HepG2 (cell line): Measurements from ENCODE around the gene LAMB4. TPM values are rescaled to one million over a fixed set of nuclear protein-coding genes. Genes with fewer than 3 reads are reported as not detected.

Experiments used
- ATAC-seq: fragments of 200-7000 bp; cut with Tn5 transposase; 3 replicates; pipeline ENCODE4 v1.9.1; 2020; ENCODE audit warnings: mild to moderate bottlenecking, moderate library complexity
- BruUV-seq: library from RNA; stranded (reverse); fragments of 400-500 nt; replicated peaks from 2 replicates; lab custom pipeline; 2021; lab: Mats Ljungman, UMichigan
- CTCF ChIA-PET: fragments of 300-600 bp; formaldehyde crosslinking; extraction: SDS; loops from one replicate; lab custom pipeline; 2021; ENCODE audit warnings: low total read pairs, inconsistent platforms, low intra/inter-chr PET ratio; lab: Yijun Ruan, JAX
- POLR2A ChIA-PET: fragments of 350-600 bp; sonication (Branson Sonifier 250); formaldehyde crosslinking; loops from one replicate; lab custom pipeline; 2020; ENCODE audit warnings: antibody characterized with exemption, inconsistent platforms; lab: Yijun Ruan, JAX
- DNase-seq: peaks from one replicate; pipeline ENCODE4 v3.0.0-alpha.2; 2015; ENCODE audit warnings: low spot score
- FAIRE-seq: peaks from 3 replicates; lab custom pipeline; 2011; peaks lifted over from hg19 to GRCh38; lab: Jason Lieb, UNC
- H2AFZ ChIP-seq: one replicate; pipeline ENCODE4 v1.6.1; 2011; ENCODE audit warnings: low read length, inconsistent platforms
- H3K27ac ChIP-seq: fragments of 300-600 bp; 3 replicates; pipeline ENCODE4 v1.8.0; 2011; ENCODE audit warnings: mixed run types, mild to moderate bottlenecking, mixed read lengths, low read length, inconsistent platforms; ENCODE audit not compliant: insufficient read depth; ENCODE audit errors: extremely low read length
- H3K27me3 ChIP-seq, 2 experiments: fragments of 200-600 bp in 1 of 2; 2 replicates in 1 of 2; 3 replicates in 1 of 2; pipeline versions ENCODE4 v1.6.0 to v1.8.0; 2011; ENCODE audit warnings: low read length in 2 of 2, mild to moderate bottlenecking in 2 of 2, moderate library complexity in 2 of 2, inconsistent platforms in 1 of 2; ENCODE audit not compliant: insufficient read depth in 2 of 2, control insufficient read depth in 1 of 2
- H3K36me3 ChIP-seq, 2 experiments: fragments of 200-600 bp in 1 of 2; replicated peaks in 1 of 2; 2 replicates in 1 of 2; 3 replicates in 1 of 2; pipeline versions ENCODE4 v1.5.1 to v1.8.0; 2011; ENCODE audit warnings: low read length in 2 of 2, inconsistent platforms in 1 of 2; ENCODE audit not compliant: insufficient read depth in 2 of 2, control insufficient read depth in 1 of 2
- H3K4me1 ChIP-seq: 2 replicates; pipeline ENCODE4 v1.5.1; 2012; ENCODE audit warnings: low read length, inconsistent platforms; ENCODE audit not compliant: insufficient read depth
- H3K4me2 ChIP-seq: 2 replicates; pipeline ENCODE4 v1.6.0; 2011; ENCODE audit warnings: low read depth, low read length, inconsistent platforms
- H3K4me3 ChIP-seq, 3 experiments: fragments of 200-600 bp in 1 of 3; sonication (generic), shearing (Covaris generic) in 1 of 3; replicated peaks in 1 of 3; 2 replicates each; pipeline ENCODE4 v1.5.1; 2011 to 2016; ENCODE audit warnings: low read length in 3 of 3, inconsistent platforms in 2 of 3, low read depth in 2 of 3, mild to moderate bottlenecking in 2 of 3, control low read depth in 1 of 3, mixed read lengths in 1 of 3; ENCODE audit not compliant: insufficient read depth in 1 of 3
- H3K79me2 ChIP-seq: one replicate; pipeline ENCODE4 v1.6.1; 2011; ENCODE audit warnings: low read length, inconsistent platforms; ENCODE audit not compliant: insufficient read depth
- H3K9ac ChIP-seq: 2 replicates; pipeline ENCODE4 v1.6.0; 2011; ENCODE audit warnings: mild to moderate bottlenecking, low read depth, low read length, inconsistent platforms; ENCODE audit not compliant: insufficient read depth
- H3K9me3 ChIP-seq: 2 replicates; pipeline ENCODE4 v1.5.1; 2012; ENCODE audit warnings: mild to moderate bottlenecking, low read length
- H4K20me1 ChIP-seq: 2 replicates; pipeline ENCODE4 v1.6.0; 2011; ENCODE audit warnings: inconsistent platforms, mild to moderate bottlenecking, low read length, moderate library complexity; ENCODE audit not compliant: insufficient read depth
- BATF2 ChIP-seq: sonication (generic); formaldehyde crosslinking; IDR thresholded peaks from 2 replicates; pipeline ENCODE4 v1.8.0; 2022; ENCODE audit warnings: mild to moderate bottlenecking, missing genetic modification reagents, moderate library complexity
- E2F1 ChIP-seq: sonication (generic); formaldehyde crosslinking; IDR thresholded peaks from 2 replicates; pipeline ENCODE4 v1.5.0; 2020; ENCODE audit warnings: missing genetic modification reagents
- KAT7 ChIP-seq: IDR thresholded peaks from 2 replicates; pipeline ENCODE4 v1.6.1; 2018; ENCODE audit warnings: borderline replicate concordance, missing compliant biosample characterization
- KAT8 ChIP-seq: IDR thresholded peaks from 2 replicates; pipeline ENCODE4 v1.6.1; 2016; ENCODE audit warnings: missing genetic modification reagents, missing compliant biosample characterization
- MEF2D ChIP-seq: sonication (generic); formaldehyde crosslinking; IDR thresholded peaks from 2 replicates; pipeline ENCODE4 v1.5.1; 2020; ENCODE audit warnings: mild to moderate bottlenecking, missing genetic modification reagents
- NR2F1 ChIP-seq, 2 experiments: fragments of 450-650 bp in 1 of 2; formaldehyde crosslinking in 1 of 2; IDR thresholded peaks; 2 replicates each; pipeline versions ENCODE4 v1.5.0 to v1.6.1; 2016 to 2020; ENCODE audit warnings: mild to moderate bottlenecking in 1 of 2, missing compliant biosample characterization in 1 of 2, missing genetic modification reagents in 1 of 2, moderate library complexity in 1 of 2
- RARG ChIP-seq: sonication (generic); formaldehyde crosslinking; IDR thresholded peaks from 2 replicates; pipeline ENCODE4 v1.4.0; 2020; ENCODE audit warnings: low read depth, mild to moderate bottlenecking, missing genetic modification reagents
- REST ChIP-seq, 2 experiments: IDR thresholded peaks; 2 replicates each; pipeline ENCODE4 v1.6.1; 2011 to 2012; ENCODE audit warnings: low read length in 2 of 2, borderline replicate concordance in 1 of 2, low read depth in 1 of 2, mild to moderate bottlenecking in 1 of 2, moderate library complexity in 1 of 2
- SCMH1 ChIP-seq: sonication (generic); formaldehyde crosslinking; IDR thresholded peaks from 2 replicates; pipeline ENCODE4 v1.9.0; 2021; ENCODE audit warnings: missing genetic modification reagents, mild to moderate bottlenecking, borderline replicate concordance
- ZBTB43 ChIP-seq: sonication (generic); formaldehyde crosslinking; conservative IDR thresholded peaks from 2 replicates; pipeline ENCODE4 v1.4.0; 2020; ENCODE audit warnings: missing genetic modification reagents
- ZNF773 ChIP-seq: sonication (generic); formaldehyde crosslinking; IDR thresholded peaks from 2 replicates; pipeline ENCODE4 v1.4.0; 2020; ENCODE audit warnings: missing genetic modification reagents, borderline replicate concordance
- in situ Hi-C: cut with HindIII; loops from 2 replicates; pipeline ENCODE4 v1.10.0; 2017; ENCODE audit warnings: low pct_unique_long_range_greater_than_20kb; ENCODE audit not compliant: extremely low pct_ligation_motif_present
- intact Hi-C: fragments of 100-400 bp; cut with micrococcal nuclease; formaldehyde crosslinking; loops from one replicate; pipeline ENCODE4 v1.10.0; 2022; ENCODE audit not compliant: unreplicated experiment
- polyA plus RNA-seq, 8 experiments: library from polyadenylated mRNA; depleted of rRNA in 3 of 8; stranded (reverse) in 7 of 8; unstranded in 1 of 8; fragments of >200 nt; fragmentation: Illumina TruSeq in 4 of 8; extraction: Trizol in 4 of 8; gene quantifications; 2 replicates each; pipeline versions ENCODE4 v1.2.1 to v1.2.3, GENCODE V29; 2011 to 2016; ENCODE audit warnings: low read depth in 4 of 8, missing spikeins in 1 of 8, mixed read lengths in 1 of 8; ENCODE audit not compliant: insufficient read depth in 1 of 8
- total RNA-seq, 5 experiments: library from RNA; depleted of rRNA; stranded (reverse); fragments of >200 nt; fragmentation: Illumina TruSeq; extraction: Trizol; gene quantifications; 2 replicates each; pipeline ENCODE4 v1.2.3, GENCODE V29; 2016; ENCODE audit warnings: low read depth in 1 of 5

The LAMB4 gene
- total and polyA plus RNA-seq, 2 of the 13 experiments (the other 11 are each of a cell fraction or from before 2014, with no cell fraction given): 0.05 TPM; not detected in 1

GRCh38 chr7:108077709-108078108 is 52.5 kb downstream of the LAMB4 start (continued):
- no peak for TF ChIP-seq REST (IDR thresholded peaks at IDR 0.05; ENCODE audit: borderline replicate concordance in 1 of 2, low read depth in 1 of 2, low read length in 2 of 2)

- no peaks in the 10 kb centered on the region; a peak in 1 of 5 replicates for H3K27me3 ChIP-seq
- no peak overlapping the region for H3K9ac ChIP-seq
- TF ChIP-seq NR2F1 (CRISPR knock-in tag; IDR thresholded peaks at IDR 0.05) (no peak), KAT8 (CRISPR knock-in tag) (no peak), MEF2D (no peak), RARG (no peak), ZNF773 (CRISPR knock-in tag) (no peak), ZBTB43 (CRISPR knock-in tag) (no peak), KAT7 (CRISPR knock-in tag) (no peak), BATF2 (no peak), SCMH1 (CRISPR knock-in tag) (no peak), E2F1 (CRISPR knock-in tag) (no peak)
- TF ChIP-seq, all 625 proteins: peak for 0
- Histone ChIP-seq H3K4me2 (no peak overlapping the region), H3K36me3 (no peaks in the 10 kb centered on the region), H3K4me3 (no peak overlapping the region), H4K20me1 (no peaks in the 10 kb centered on the region), H3K4me1 (peaks cover 22% of the 10 kb centered on the region), H3K79me2 (no peaks in the 10 kb centered on the region), H3K27ac (no peak overlapping the region), H3K9me3 (no peaks in the 10 kb centered on the region), H2AFZ (no peak overlapping the region)
- FAIRE-seq: no peak
- in situ Hi-C loops (no loop called here), intact Hi-C loops (no loop called here)
- ChIA-PET POLR2A (no interaction called here), CTCF (no interaction called here)
- DNase-seq: no peak
- no TSS peak for BruUV-seq
- no peak for ATAC-seq
Observed at GRCh38 chr7:108076156-108076555, 54.0 kb downstream of the LAMB4 start.
